ENCODE data around the gene TTC9C. TPM values are rescaled to one million over a fixed set of nuclear protein-coding genes. Genes with fewer than 3 reads are reported as not detected.
"Not testable (repeated sequence)": the region's sequence is repeated elsewhere in the genome, so short reads cannot be mapped to it uniquely, and the experiment has no call there.

The TTC9C gene
- total and polyA plus RNA-seq, 11 donors = 7.4 to 23.5 (median 13.9) TPM

- DNase-seq = no peak
- H3K9me3 ChIP-seq = no peaks in the 10 kb centered on the region
- no peak for ATAC-seq
- H3K36me3 ChIP-seq = peaks cover 0 to 36% (median 19%) of the 10 kb centered on the region in 9 donors
- no peak overlapping the region for H3K4me3 ChIP-seq
- no peaks in the 10 kb centered on the region for H3K27me3 ChIP-seq
- H3K4me1 ChIP-seq = peaks cover 0 to 27% (median 4%) of the 10 kb centered on the region in 12 donors
- WGBS, 4 donors = 75 to 87% (median 78%) methylated on average over 9 of the region's 9 CpGs
- intact Hi-C loops (cut with DNase I) = no loop called here
- H3K27ac ChIP-seq = no peak overlapping the region
- TF ChIP-seq POLR2A (IDR thresholded peaks at IDR 0.05) (no peak), CTCF (IDR thresholded peaks at IDR 0.05) (no peak)
Observed at GRCh38 chr11:62747475-62748160, 19.3 kb downstream of the TTC9C start.

- intact Hi-C loops (cut with DNase I); ATAC-seq; H3K4me3 ChIP-seq; H3K9me3 ChIP-seq; H3K27me3 ChIP-seq; H3K27ac ChIP-seq; DNase-seq: not testable (repeated sequence)
- H3K36me3 ChIP-seq = peaks cover 0 to 38% (median 23%) of the 10 kb centered on the region in 9 donors
- peaks cover 3 to 43% (median 16%) of the 10 kb centered on the region in 12 donors for H3K4me1 ChIP-seq
- WGBS, 4 donors = 95 to 97% (median 97%) methylated on average over 5 of the region's 5 CpGs
Observed at GRCh38 chr11:62749931-62750330, 21.6 kb downstream of the TTC9C start.

- Histone ChIP-seq H3K36me3 (peaks cover 0 to 38% (median 23%) of the 10 kb centered on the region in 9 donors), H3K9me3 (no peaks in the 10 kb centered on the region), H3K27ac (peak overlapping the region in 1 of 12 donors; percentile 96), H3K4me1 (peaks cover 3 to 43% (median 16%) of the 10 kb centered on the region in 12 donors), H3K27me3 (no peaks in the 10 kb centered on the region), H3K4me3 (no peak overlapping the region)
- intact Hi-C loops (cut with DNase I) = no loop called here
- DNase-seq = no peak
- 92 to 98% (median 95%) methylated on average over 12 to 14 of the region's 14 CpGs for WGBS, 4 donors
- no peak for ATAC-seq
- no peak for TF ChIP-seq POLR2A (IDR thresholded peaks at IDR 0.05)
- no peak for TF ChIP-seq CTCF (IDR thresholded peaks at IDR 0.05)
Observed at GRCh38 chr11:62752177-62752785, 24.0 kb downstream of the TTC9C start.

GRCh38 chr11:62752994-62753735, 24.9 kb downstream of the TTC9C start:
- Histone ChIP-seq H3K9me3 (no peaks in the 10 kb centered on the region), H3K36me3 (peaks cover 0 to 37% (median 23%) of the 10 kb centered on the region in 9 donors), H3K4me1 (peaks cover 3 to 43% (median 16%) of the 10 kb centered on the region in 12 donors), H3K27ac (peak overlapping the region; percentile 85 to 97 (median 94)), H3K4me3 (peak overlapping the region in 11 of 12 donors; percentile 21 to 86 (median 71)), H3K27me3 (no peaks in the 10 kb centered on the region)
- DNase-seq = no peak
- no peak for ATAC-seq
- 71 to 80% (median 75%) methylated on average over 13 to 15 of the region's 15 CpGs for WGBS, 4 donors
- TF ChIP-seq CTCF (IDR thresholded peaks at IDR 0.05) (no peak), POLR2A (IDR thresholded peaks at IDR 0.05) (no peak)
- intact Hi-C loops (cut with DNase I) = loop anchor here in 2 of 10 donors (1.0 kb wide), 2 partner anchors 18 to 25 kb away; partner anchors contain the start of genes TAF6L (in 1 of the 2) and TTC9C (in 1 of the 2)
